HG03354 (cell line): ENCODE measurements around the gene STAG3.
A peak's percentile ranks its signal among the peaks of the same experiment; 100 is the strongest.
"Not testable (repeated sequence)": the region's sequence is repeated elsewhere in the genome, so short reads cannot be mapped to it uniquely, and the experiment has no call there.

ENCODE experiments used
- ATAC-seq: cut with Tn5 transposase; IDR thresholded peaks from one replicate; pipeline ENCODE4 v1.9.1; 2021; ENCODE audit warnings: mild to moderate bottlenecking; ENCODE audit not compliant: unreplicated experiment, poor library complexity, severe bottlenecking

STAG3 gene, protein sequence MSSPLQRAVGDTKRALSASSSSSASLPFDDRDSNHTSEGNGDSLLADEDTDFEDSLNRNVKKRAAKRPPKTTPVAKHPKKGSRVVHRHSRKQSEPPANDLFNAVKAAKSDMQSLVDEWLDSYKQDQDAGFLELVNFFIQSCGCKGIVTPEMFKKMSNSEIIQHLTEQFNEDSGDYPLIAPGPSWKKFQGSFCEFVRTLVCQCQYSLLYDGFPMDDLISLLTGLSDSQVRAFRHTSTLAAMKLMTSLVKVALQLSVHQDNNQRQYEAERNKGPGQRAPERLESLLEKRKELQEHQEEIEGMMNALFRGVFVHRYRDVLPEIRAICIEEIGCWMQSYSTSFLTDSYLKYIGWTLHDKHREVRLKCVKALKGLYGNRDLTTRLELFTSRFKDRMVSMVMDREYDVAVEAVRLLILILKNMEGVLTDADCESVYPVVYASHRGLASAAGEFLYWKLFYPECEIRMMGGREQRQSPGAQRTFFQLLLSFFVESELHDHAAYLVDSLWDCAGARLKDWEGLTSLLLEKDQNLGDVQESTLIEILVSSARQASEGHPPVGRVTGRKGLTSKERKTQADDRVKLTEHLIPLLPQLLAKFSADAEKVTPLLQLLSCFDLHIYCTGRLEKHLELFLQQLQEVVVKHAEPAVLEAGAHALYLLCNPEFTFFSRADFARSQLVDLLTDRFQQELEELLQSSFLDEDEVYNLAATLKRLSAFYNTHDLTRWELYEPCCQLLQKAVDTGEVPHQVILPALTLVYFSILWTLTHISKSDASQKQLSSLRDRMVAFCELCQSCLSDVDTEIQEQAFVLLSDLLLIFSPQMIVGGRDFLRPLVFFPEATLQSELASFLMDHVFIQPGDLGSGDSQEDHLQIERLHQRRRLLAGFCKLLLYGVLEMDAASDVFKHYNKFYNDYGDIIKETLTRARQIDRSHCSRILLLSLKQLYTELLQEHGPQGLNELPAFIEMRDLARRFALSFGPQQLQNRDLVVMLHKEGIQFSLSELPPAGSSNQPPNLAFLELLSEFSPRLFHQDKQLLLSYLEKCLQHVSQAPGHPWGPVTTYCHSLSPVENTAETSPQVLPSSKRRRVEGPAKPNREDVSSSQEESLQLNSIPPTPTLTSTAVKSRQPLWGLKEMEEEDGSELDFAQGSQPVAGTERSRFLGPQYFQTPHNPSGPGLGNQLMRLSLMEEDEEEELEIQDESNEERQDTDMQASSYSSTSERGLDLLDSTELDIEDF

DNA sequence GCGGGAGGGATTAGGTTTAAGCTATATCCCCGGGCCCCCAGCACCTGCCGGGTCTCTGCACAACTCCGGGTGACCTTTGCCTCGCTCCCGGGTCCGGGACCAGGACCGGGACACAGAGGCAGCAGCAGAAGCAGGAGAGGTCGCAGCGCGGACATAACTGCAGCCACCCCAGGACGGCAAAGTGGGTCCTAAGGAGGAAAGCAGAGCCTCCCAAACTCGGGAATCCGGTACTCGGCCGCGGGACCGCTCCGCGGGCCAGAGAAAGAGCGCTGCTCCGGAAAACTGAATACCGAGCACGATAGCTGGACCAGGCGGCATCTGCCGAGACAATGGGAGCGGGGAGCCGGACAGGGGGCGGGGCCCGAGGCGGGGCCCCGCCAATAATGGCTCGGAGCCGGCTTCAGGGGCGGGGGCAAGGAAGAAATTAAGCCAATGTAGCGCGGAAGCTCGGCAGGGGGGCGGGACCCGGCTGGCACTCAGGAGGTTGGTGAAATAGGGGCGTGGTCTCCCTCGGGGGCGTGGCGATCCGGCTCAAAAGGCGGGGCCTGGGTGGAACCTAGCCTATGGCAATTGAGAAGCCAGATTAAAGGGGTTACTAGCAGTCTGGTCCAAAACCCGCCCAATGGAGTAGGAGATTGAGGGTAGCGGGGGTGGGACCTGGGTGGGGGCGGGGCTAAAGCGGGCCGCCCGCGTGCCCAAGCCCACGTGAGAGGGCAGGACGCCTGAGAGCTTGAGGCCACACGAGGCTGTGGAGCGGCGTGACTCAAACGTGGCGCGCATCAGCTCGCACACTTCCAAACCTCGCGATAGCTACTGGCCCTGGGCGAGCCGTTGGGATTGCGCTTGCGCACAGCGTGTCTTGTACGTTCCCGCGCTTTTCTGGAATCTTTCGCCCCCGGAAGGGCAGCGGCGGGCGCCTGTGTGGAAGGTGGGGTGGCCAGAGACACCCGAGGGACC, at the start of gene STAG3, which contains the start of gene GPC2:
Gene STAG3 (plus strand): TSS at position 874 of the 957 bp plus-strand sequence. CDS start 2,639 bp downstream, outside the sequence.
Gene GPC2 (minus strand): TSS at position 337 of the 957 bp plus-strand sequence. CDS start 182 bp downstream, at position 155.
- peak; percentile 89 for ATAC-seq

DNA sequence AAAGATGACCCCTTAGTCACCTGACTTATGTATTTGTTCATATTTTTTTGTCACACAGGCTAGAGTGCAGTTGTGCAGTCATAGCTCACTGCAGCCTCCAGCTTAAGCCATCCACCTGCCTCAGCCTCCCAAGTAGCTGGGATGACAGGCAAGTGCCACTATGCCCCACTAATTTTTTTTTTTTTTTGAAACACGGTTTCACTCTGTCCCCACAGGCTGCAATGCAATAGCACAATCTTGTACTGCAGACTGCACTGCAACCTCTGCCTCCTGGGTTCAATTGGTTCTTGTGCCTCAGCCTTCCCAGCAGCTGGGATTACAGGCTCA, 49.1 kb upstream of the STAG3 start:
- ATAC-seq, result no peak

DNA sequence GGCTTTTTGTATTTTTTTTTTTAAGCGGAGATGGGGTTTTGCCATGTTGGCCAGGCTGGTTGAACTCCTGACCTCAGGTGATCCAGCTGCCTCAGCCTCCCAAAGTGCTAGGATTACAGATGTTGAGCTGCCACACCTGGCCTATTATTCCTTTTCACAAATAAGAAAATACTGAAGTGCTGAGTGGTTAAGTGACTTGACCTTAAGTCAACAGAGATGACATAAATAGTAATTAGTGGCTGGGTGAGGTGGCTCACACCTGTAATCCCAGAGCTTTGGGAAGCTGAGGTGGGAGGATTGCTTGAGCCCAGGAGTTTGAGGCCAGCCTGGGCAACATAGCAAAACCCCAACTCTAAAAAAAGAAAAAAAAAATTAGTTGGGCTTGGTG, 47.5 kb upstream of the STAG3 start:
- ATAC-seq, result not testable (repeated sequence)

DNA sequence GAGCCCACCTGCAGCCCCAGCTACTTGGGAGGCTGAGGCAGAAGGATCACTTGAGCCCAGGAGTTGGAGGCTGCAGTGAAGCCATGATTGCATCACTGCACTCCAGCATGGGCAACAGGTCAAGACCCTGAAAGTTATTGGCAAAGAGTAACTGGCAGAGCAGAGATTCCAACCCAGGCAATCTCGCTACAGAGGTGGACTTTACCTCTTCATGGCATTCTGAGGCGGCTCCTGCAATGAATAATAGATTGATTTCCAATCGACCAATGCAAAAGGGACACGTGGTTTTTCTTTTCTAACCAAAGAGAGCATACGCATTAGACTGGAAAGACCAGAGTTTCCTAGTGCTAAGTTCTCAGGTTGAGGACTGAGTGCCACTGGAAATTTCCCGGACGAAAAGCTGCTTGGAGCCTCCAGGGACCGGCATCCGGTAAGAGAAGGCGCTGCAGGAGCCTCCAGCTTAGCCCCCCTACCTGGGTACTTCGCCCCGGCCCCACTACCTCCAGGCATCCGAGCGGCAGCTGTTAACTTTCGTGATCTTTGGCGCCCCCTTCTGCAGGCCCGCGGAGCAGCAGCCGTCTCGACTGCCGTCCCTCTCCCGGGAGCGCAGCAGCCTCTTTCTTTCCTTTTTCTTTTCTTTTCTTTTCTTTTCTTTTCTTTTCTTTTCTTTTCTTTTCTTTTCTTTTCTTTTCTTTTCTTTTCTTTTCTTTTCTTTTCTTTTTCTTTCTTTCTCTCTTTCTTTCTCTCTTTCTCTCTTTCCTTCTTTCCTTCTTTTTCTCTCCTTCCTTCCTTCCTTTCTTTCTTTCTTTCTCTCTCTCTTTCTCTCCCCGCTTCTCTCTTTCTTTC, 46.9 kb upstream of the STAG3 start:
- no peak for ATAC-seq

DNA sequence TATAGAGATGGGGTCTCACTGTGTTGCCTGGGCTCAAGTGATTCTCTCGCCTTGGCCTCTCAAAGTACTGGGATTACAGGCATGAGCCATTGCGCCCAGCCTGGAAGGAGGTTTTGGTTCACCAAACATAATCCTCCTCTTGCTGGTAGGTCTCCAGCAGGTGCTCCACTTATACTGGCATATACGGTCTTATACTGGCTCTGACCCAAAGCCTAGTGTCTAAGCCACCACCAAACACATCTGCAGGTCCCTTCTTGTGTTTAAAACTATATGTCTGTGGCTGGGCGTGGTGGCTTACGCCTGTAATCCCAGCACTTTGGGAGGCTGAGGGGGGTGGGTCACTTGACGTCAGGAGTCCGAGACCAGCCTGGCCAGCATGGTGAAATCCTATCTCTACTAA, 45.6 kb upstream of the STAG3 start:
- ATAC-seq, result no peak

DNA sequence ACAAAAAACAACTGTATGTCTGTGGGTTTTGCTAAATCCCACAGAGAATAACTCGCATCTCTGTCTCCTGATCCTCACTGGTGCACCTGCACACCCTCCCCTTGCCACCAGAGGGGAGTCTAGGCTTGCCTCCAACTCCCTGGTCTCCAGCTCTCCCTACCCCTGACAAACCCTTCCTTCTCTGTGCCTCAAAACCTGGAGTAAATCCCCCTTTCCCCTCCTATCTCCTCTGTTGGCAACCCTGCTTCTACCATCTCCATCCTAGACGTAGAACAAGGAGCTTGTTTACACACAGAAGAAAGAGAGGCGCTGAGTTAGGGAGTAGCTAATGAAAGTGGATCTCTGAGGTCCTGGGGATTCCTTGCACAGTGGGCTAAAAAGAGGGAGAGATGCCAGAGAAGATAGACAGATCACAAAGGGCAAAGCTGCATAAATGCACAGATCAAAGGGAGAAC, 45.0 kb upstream of the STAG3 start:
- ATAC-seq, result peak; percentile 71

DNA sequence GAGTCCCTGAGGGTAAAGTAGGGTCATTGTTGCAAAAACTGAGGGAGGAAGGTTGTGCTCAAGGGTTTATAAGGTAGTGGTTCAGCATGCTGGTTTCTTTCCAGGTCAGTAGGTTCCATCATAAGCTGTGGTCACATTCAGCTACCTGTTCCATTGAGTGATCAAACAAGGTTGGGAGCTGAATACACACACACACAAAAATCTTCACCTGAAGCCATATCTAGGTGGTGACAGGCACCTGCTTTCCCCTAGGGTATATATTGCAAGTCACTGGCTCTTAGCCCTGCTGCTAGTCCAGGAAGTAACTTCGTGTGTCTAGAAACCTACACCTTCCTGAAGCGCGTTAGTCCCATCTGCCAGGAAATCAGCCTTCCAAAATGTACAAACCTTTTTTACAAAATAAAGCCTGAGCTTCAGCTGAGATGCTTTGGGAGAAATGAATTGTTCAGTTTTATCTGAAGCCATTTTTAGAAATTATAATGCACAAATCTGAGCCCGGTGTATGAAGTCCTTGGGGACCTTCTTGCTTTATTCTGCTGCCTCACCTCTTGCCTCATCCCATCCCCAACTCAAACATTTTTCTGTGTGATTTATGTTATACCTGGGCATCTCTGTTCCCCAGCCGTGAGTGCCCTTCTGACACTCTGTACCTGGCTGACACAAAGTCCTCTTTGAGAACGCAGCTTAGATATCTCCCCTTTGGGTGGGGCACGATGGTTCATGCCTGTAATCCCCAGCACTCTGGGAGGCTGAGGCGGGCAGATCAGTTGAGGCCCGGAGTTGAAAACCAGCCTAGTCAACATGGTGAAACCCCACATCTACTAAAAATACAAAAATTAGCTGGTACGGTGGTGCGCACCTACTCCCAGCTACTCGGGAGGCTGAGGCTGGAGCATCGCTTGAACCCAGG, 39.6 kb upstream of the STAG3 start:
- ATAC-seq, result no peak

DNA sequence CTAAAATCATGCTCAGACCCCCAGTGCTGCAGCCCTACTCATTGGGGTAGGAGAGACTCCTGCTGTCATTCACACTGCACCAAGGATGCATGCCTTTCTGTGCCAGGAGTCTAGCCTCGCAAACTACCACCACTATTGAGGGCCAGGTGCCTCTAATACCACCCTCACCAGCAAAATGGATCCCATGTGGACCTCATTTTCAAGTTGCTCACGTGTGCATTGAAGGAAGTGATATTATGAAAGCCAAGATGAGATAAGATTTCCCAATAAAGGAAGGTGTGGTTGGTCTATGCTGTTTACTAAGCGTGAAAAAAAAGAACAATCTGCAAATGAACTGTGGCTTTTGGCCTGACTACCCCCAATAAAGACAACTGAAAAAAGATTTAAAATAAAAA, 36.2 kb upstream of the STAG3 start:
- no peak for ATAC-seq

DNA sequence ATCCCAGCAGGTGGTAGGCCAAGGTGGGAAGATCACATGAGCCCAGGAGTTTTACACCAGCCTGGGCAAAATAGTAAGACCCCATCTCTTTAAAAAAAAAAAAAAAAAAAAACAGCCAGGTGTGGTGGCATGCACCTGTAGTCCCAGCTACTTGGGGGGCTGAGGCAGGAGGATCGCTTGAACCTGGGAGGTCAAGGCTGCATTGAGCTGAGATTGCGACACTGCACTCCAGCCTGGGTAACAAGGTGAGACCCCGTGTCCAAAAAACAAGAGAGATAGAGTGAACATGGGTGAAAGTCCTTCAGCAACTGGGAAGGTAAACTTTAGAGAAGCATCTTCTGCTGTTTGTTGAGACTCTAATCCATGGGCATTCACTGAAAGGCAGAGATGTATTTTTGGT, 35.3 kb upstream of the STAG3 start:
- no peak for ATAC-seq

DNA sequence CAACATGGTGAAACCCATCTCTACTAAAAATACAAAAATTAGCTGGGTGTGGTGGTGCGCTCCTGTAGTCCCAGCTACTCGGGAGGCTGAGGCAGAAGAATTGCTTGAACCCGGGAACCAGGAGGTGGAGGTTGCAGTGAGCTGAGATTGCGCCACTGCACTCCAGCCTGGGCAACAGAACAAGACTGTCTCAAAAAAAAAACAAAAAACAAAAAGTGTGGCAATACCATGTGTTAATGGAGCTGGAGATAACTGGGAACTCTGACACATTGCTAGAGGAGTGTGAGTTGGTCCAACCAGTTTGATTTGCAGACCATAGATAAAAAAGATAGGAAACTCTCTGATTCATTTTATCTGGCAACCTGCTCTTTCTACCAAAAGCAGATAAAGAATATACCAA, 31.4 kb upstream of the STAG3 start:
- not testable (repeated sequence) for ATAC-seq

DNA sequence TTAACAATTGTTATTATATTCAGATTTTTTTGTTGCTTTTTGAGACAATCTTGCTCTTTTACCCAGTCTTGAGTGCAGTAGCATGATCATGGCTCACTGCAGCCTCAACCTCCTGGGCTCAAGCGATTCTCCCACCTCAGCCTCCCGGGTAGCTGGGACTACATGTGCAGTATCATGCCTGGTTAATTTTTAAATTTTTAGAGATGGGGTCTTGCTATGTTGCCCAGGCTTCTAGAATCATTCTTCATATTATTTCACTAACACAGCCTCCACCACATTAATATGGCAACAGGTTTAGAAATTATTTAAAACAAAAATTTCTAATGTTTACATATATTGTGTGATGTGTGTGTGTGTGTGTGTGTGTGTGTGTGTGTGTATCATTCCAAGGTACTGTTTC, 30.4 kb upstream of the STAG3 start:
- no peak for ATAC-seq

DNA sequence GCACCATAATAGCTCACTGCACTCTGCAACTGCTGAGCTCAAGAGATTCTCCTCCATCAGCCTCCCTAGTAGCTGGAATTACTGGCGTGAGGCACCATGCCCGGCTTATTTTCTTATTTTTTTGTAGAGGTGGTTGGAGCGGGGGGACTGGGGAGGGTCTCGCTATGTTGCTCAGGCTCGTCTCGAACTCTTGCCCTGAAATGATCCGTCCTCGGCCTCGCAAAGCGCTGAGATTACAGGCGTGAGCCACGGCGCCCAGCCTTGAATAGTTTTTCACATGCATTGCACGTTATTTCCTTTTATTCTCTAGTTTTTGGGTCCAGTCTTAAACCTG, 29.5 kb upstream of the STAG3 start:
- ATAC-seq, result no peak

DNA sequence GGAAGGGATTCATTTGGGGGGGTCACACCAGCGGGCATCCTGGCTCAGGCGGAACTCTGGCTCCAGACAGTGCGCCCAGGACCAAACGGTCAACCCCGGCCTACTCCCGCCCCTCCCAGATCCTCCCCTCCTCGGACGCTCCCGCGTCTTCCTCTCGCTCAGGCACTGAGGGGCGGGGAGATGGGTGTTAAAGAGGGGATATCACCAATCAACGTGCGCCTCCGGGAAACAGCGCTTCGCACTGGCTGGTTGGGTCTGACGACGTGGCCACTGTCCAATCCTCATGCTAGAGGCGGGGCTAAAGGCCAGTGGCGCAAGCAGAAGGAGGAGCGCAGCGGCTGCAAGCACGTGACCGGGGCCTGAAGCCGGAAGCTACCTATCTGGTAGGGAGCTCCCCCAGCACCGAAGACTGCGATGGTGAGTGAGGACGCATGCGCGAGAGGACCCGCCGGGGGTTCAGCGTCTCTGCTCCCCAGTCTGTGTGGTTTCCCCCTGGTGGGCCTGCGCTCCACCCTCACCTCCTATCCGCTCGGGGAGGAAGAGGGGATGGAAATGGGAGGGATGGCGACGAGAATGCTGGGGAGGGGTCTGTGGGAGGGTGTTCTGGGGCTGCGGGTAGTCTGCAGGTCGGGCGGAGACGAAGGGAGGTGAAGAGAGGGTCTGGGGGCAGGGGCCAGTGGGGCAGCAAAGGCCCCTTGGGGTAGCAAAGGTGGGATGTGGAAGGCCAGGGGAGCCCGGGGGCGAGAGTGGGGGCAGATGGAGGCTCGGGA, 29.0 kb upstream of the STAG3 start, which contains the start of gene LAMTOR4:
Gene LAMTOR4 (plus strand): TSS at position 360 of the 770 bp plus-strand sequence. CDS start 55 bp downstream, at position 415.
- ATAC-seq, result peak; percentile 98

DNA sequence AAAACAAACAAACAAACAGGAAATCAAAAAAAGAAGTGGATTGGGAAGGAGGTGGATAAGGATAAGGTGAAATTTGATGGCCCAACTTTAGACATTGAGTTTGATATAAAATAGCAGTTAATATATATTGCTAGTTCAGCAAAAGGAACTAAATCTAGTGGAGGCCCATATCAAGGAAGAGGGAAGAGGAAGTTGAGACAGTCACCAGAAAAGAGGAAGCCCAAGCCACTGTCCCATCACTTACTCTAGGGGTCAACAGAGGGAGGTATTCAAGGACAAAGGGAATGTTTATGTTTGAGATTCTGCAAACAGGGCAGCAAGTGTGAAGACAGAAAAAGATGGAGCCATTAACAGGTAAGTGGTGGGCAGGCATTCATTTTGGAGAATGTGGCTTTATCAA, 25.3 kb upstream of the STAG3 start:
- ATAC-seq, result no peak

DNA sequence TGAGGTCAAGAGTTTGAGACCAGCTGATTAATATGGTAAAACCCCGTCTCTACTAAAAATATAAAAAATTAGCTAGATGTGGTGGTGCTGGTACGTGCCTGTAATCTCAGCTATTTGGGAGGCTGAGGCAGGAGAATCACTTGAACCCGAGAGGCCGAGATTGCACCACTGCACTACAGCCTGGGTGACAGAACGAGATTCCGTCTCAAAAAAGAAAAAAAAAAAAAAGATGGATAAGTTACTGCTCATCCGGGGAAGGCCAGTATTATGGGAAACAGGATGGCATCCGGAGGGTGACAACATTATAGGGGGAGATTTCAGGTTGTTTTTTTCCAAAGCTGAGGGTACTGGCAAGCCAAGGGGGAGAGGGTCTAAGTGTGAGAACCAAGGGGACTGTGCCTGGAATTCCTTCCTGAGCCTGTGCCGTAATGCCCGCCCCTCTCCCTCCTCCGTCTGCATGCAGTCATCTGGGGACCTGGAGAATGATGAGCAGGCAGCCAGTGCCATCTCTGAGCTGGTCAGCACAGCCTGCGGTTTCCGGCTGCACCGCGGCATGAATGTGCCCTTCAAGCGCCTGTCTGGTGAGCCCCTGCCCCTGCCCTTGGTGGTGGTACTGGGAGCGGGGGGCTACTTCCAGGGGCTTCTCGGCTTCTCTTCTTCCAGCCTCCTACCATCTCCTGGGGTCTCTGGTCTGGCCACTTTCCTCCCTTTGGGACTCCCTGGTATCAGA, 24.6 kb upstream of the STAG3 start:
- no peak for ATAC-seq
